ENCODE data around the gene LRP1B. TPM values are rescaled to one million over a fixed set of nuclear protein-coding genes. Genes with fewer than 3 reads are reported as not detected.

Gene LRP1B
- total RNA-seq, 1 experiment from 2014 or later: 0.52 TPM

GRCh38 chr2:141869572-141869971, 261.2 kb downstream of the LRP1B start:
- ATAC-seq: no peak
- CTCF ChIA-PET: no interaction called here
- TF ChIP-seq, protein P1, sequence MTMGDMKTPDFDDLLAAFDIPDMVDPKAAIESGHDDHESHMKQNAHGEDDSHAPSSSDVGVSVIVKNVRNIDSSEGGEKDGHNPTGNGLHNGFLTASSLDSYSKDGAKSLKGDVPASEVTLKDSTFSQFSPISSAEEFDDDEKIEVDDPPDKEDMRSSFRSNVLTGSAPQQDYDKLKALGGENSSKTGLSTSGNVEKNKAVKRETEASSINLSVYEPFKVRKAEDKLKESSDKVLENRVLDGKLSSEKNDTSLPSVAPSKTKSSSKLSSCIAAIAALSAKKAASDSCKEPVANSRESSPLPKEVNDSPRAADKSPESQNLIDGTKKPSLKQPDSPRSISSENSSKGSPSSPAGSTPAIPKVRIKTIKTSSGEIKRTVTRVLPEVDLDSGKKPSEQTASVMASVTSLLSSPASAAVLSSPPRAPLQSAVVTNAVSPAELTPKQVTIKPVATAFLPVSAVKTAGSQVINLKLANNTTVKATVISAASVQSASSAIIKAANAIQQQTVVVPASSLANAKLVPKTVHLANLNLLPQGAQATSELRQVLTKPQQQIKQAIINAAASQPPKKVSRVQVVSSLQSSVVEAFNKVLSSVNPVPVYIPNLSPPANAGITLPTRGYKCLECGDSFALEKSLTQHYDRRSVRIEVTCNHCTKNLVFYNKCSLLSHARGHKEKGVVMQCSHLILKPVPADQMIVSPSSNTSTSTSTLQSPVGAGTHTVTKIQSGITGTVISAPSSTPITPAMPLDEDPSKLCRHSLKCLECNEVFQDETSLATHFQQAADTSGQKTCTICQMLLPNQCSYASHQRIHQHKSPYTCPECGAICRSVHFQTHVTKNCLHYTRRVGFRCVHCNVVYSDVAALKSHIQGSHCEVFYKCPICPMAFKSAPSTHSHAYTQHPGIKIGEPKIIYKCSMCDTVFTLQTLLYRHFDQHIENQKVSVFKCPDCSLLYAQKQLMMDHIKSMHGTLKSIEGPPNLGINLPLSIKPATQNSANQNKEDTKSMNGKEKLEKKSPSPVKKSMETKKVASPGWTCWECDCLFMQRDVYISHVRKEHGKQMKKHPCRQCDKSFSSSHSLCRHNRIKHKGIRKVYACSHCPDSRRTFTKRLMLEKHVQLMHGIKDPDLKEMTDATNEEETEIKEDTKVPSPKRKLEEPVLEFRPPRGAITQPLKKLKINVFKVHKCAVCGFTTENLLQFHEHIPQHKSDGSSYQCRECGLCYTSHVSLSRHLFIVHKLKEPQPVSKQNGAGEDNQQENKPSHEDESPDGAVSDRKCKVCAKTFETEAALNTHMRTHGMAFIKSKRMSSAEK (CRISPR knock-in tag; IDR thresholded peaks at IDR 0.05; ENCODE audit: borderline replicate concordance): no peak
- TF ChIP-seq OVOL2 (CRISPR knock-in tag; IDR thresholded peaks at IDR 0.05; ENCODE audit: borderline replicate concordance) (no peak), ATF1 (CRISPR knock-in tag; IDR thresholded peaks at IDR 0.05) (no peak), FOXJ3 (CRISPR knock-in tag; IDR thresholded peaks at IDR 0.05; ENCODE audit: borderline replicate concordance) (no peak), TP53 (CRISPR knock-in tag; IDR thresholded peaks at IDR 0.05) (no peak), SP1 (CRISPR knock-in tag; conservative IDR thresholded peaks at IDR 0.05) (no peak), RELA (CRISPR knock-in tag; IDR thresholded peaks at IDR 0.05; ENCODE audit: borderline replicate concordance) (no peak), ATF6 (CRISPR knock-in tag; IDR thresholded peaks at IDR 0.05) (no peak), MYBL2 (CRISPR knock-in tag; IDR thresholded peaks at IDR 0.05) (no peak), CREM (CRISPR knock-in tag; IDR thresholded peaks at IDR 0.05) (no peak), ZNF396 (CRISPR knock-in tag; IDR thresholded peaks at IDR 0.05; ENCODE audit: borderline replicate concordance) (no peak), AFF4 (CRISPR knock-in tag; IDR thresholded peaks at IDR 0.05; ENCODE audit: borderline replicate concordance) (no peak)
- TF ChIP-seq, protein P2, sequence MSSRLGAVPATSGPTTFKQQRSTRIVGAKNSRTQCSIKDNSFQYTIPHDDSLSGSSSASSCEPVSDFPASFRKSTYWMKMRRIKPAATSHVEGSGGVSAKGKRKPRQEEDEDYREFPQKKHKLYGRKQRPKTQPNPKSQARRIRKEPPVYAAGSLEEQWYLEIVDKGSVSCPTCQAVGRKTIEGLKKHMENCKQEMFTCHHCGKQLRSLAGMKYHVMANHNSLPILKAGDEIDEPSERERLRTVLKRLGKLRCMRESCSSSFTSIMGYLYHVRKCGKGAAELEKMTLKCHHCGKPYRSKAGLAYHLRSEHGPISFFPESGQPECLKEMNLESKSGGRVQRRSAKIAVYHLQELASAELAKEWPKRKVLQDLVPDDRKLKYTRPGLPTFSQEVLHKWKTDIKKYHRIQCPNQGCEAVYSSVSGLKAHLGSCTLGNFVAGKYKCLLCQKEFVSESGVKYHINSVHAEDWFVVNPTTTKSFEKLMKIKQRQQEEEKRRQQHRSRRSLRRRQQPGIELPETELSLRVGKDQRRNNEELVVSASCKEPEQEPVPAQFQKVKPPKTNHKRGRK (CRISPR knock-in tag; IDR thresholded peaks at IDR 0.05; ENCODE audit: borderline replicate concordance): no peak
- TF ChIP-seq, protein P3, sequence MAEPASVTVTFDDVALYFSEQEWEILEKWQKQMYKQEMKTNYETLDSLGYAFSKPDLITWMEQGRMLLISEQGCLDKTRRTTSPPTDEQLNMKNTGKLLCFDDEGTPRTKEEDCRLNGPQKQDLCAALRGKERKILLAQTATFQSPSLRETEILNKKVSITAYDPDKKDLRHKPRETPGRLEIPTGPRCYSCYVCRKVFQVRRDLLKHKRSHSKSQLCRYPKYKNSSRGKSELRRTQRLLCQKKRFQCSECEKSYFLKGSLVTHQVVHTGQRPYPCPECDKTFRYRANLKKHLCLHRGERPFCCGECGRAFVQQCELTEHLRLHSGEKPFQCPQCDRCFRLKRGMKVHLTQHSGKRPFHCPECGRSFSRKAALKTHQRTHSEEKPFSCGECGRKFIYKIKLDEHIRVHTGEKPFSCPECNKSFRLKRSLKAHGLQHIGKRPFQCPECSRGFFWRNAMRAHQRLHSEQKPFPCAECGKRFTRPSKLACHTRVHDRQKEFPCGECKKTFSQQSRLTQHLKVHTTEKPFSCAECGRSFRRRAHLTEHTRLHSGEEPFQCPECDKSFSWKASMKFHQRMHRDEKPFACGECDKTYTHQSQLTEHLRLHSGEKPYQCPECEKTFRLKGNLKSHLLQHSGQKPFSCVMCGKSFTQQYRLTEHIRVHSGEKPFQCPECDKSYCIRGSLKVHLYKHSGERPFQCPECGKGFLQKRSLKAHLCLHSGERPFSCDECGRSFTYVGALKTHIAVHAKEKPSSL (CRISPR knock-in tag; conservative IDR thresholded peaks at IDR 0.05): no peak
- TF ChIP-seq, protein P4, sequence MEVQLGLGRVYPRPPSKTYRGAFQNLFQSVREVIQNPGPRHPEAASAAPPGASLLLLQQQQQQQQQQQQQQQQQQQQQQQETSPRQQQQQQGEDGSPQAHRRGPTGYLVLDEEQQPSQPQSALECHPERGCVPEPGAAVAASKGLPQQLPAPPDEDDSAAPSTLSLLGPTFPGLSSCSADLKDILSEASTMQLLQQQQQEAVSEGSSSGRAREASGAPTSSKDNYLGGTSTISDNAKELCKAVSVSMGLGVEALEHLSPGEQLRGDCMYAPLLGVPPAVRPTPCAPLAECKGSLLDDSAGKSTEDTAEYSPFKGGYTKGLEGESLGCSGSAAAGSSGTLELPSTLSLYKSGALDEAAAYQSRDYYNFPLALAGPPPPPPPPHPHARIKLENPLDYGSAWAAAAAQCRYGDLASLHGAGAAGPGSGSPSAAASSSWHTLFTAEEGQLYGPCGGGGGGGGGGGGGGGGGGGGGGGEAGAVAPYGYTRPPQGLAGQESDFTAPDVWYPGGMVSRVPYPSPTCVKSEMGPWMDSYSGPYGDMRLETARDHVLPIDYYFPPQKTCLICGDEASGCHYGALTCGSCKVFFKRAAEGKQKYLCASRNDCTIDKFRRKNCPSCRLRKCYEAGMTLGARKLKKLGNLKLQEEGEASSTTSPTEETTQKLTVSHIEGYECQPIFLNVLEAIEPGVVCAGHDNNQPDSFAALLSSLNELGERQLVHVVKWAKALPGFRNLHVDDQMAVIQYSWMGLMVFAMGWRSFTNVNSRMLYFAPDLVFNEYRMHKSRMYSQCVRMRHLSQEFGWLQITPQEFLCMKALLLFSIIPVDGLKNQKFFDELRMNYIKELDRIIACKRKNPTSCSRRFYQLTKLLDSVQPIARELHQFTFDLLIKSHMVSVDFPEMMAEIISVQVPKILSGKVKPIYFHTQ (CRISPR knock-in tag; IDR thresholded peaks at IDR 0.05): no peak
- POLR2A ChIA-PET: no interaction called here
- no peak overlapping the region for H3K4me3 Mint-ChIP-seq
- no peaks in the 10 kb centered on the region for H3K27me3 Mint-ChIP-seq (ENCODE audit: low read depth)
- DNase-seq (ENCODE audit: low spot score): no peak
- peaks cover 2% of the 10 kb centered on the region; the same call in 1 of the 2 replicates for H3K36me3 Mint-ChIP-seq
- peaks cover 42% of the 10 kb centered on the region for H3K4me1 Mint-ChIP-seq
- H3K9me3 Mint-ChIP-seq: peaks cover 6% of the 10 kb centered on the region; the same call in 1 of the 2 replicates
- no peak overlapping the region for H3K27ac Mint-ChIP-seq

All from WTC11 (cell line).